Measurements from ENCODE around the gene RAPGEF3. TPM values are rescaled to one million over a fixed set of nuclear protein-coding genes. Genes with fewer than 3 reads are reported as not detected.

The RAPGEF3 gene
- total RNA-seq (1.0 and 2.6 TPM in 2 replicates), polyA plus RNA-seq (1.6 and 2.1 TPM in 2 replicates)

DNA sequence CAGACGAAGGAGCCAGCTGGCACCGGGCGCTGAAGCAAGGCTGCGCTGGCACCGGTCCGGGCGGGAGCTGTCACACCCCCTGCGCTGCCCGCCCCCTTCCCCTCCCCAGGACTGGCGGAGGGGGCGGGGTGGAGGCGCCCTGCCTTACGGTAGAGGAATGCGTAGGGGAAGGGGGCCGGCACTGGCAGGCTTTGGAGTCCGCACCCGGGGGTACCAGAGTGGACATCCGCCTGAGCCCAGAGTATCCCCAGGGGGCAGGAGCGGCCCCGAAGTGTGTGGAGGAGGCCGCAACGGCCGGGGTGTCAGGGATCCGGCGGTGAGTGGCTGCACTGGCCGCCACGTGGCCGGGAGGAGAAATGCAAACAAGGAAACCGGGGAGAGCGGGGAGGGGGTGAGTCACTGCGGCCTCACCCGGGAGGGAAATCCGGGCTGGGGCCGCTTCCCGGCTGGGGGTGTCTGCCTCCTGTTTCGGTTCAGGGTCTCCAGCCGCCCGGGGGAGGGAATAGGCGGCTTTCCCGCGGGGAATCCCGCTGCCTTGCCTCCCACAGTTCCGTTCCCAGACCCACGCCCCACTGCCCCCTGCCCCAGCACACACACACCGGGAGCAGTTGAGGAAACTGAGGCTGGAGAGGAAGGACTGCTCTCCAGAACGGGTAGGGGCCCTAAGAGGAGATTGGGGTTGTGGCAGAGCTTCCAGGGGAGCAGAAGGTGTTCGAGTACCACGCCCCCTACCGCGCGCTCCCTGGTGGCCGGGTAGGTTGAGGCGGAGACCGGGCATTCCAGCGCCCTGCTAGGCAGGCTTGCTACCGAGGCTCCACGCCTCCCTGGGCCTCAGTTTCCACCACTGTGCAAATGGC lies at the start of gene RAPGEF3:
RAPGEF3 (minus strand) TSS at position 47 of the 857 bp plus-strand sequence. CDS start 324 bp downstream, outside the sequence.
- peak within 1 kb of the TSS; percentile 98 for H3K4me2 ChIP-seq
- H3K36me3 ChIP-seq (replicated peaks; ENCODE audit: insufficient read depth, low read depth), result no peaks in the 10 kb centered on the region
- TF ChIP-seq, protein P1, sequence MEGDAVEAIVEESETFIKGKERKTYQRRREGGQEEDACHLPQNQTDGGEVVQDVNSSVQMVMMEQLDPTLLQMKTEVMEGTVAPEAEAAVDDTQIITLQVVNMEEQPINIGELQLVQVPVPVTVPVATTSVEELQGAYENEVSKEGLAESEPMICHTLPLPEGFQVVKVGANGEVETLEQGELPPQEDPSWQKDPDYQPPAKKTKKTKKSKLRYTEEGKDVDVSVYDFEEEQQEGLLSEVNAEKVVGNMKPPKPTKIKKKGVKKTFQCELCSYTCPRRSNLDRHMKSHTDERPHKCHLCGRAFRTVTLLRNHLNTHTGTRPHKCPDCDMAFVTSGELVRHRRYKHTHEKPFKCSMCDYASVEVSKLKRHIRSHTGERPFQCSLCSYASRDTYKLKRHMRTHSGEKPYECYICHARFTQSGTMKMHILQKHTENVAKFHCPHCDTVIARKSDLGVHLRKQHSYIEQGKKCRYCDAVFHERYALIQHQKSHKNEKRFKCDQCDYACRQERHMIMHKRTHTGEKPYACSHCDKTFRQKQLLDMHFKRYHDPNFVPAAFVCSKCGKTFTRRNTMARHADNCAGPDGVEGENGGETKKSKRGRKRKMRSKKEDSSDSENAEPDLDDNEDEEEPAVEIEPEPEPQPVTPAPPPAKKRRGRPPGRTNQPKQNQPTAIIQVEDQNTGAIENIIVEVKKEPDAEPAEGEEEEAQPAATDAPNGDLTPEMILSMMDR (IDR thresholded peaks at IDR 0.05; ENCODE audit: poor library complexity), result peak; percentile 51
- TF ChIP-seq EZH2 (IDR thresholded peaks at IDR 0.05; ENCODE audit: borderline replicate concordance), result no peak
- peak within 1 kb of the TSS; percentile 99 for H2AFZ ChIP-seq
- H3K79me2 ChIP-seq, result no peaks in the 10 kb centered on the region
- no peaks in the 10 kb centered on the region for H4K20me1 ChIP-seq (ENCODE audit: insufficient read depth, poor library complexity, severe bottlenecking)
- DNase-seq (ENCODE audit: low spot score), result peak; percentile 90
- H3K4me3 ChIP-seq, result peak within 1 kb of the TSS; percentile 60
- 6% methylated on average over 21 of the region's 57 CpGs for WGBS (ENCODE audit: low lambda C conversion rate, missing lambda C conversion rate)
- H3K9me3 ChIP-seq (ENCODE audit: low read depth), result no peaks in the 10 kb centered on the region
- no peaks in the 10 kb centered on the region for H3K9me2 ChIP-seq (replicated peaks; ENCODE audit: insufficient read depth)
- no peaks in the 10 kb centered on the region for H3K27me3 ChIP-seq
- peaks cover 18% of the 10 kb centered on the region for H3K4me1 ChIP-seq (ENCODE audit: insufficient read depth)
- peak within 1 kb of the TSS; percentile 53 for H3K27ac ChIP-seq

GRCh38 chr12:47808050-47808449 lies 49.4 kb upstream of the RAPGEF3 start:
- Histone ChIP-seq H3K4me2 (peak overlapping the region; percentile 15), H3K9me3 (ENCODE audit: low read depth) (no peaks in the 10 kb centered on the region), H3K36me3 (replicated peaks; ENCODE audit: insufficient read depth, low read depth) (no peaks in the 10 kb centered on the region), H3K4me3 (no peak overlapping the region), H3K27ac (peak overlapping the region; percentile 62), H3K9me2 (replicated peaks; ENCODE audit: insufficient read depth) (no peaks in the 10 kb centered on the region), H4K20me1 (ENCODE audit: insufficient read depth, poor library complexity, severe bottlenecking) (peaks cover 45% of the 10 kb centered on the region), H2AFZ (no peak overlapping the region), H3K4me1 (ENCODE audit: insufficient read depth) (peaks cover 56% of the 10 kb centered on the region), H3K79me2 (peaks cover 95% of the 10 kb centered on the region), H3K27me3 (no peaks in the 10 kb centered on the region)
- DNase-seq (ENCODE audit: low spot score), result peak; percentile 49
- 38% methylated on average over 9 of the region's 9 CpGs for WGBS (ENCODE audit: low lambda C conversion rate, missing lambda C conversion rate)
- no peak for TF ChIP-seq EZH2phosphoT487 (IDR thresholded peaks at IDR 0.05; ENCODE audit: low read depth, severe bottlenecking, unreplicated experiment)
- TF ChIP-seq, protein P1 (IDR thresholded peaks at IDR 0.05; ENCODE audit: poor library complexity), result no peak
- no peak for TF ChIP-seq EZH2 (IDR thresholded peaks at IDR 0.05; ENCODE audit: borderline replicate concordance)

- no peaks in the 10 kb centered on the region for H3K9me2 ChIP-seq (replicated peaks; ENCODE audit: insufficient read depth)
- no peaks in the 10 kb centered on the region for H3K9me3 ChIP-seq (ENCODE audit: low read depth)
- H3K4me1 ChIP-seq (ENCODE audit: insufficient read depth), result peaks cover 52% of the 10 kb centered on the region
- H3K79me2 ChIP-seq, result peaks cover 100% of the 10 kb centered on the region
- H3K4me2 ChIP-seq, result no peak overlapping the region
- peak overlapping the region; percentile 62 for H3K27ac ChIP-seq
- no peaks in the 10 kb centered on the region for H3K36me3 ChIP-seq (replicated peaks; ENCODE audit: insufficient read depth, low read depth)
- H3K27me3 ChIP-seq, result no peaks in the 10 kb centered on the region
- H2AFZ ChIP-seq, result no peak overlapping the region
- WGBS (ENCODE audit: low lambda C conversion rate, missing lambda C conversion rate), result 69% methylated on average over 5 of the region's 5 CpGs
- peaks cover 51% of the 10 kb centered on the region for H4K20me1 ChIP-seq (ENCODE audit: insufficient read depth, poor library complexity, severe bottlenecking)
- no peak overlapping the region for H3K4me3 ChIP-seq
- DNase-seq (ENCODE audit: low spot score), result no peak
- TF ChIP-seq EZH2phosphoT487 (IDR thresholded peaks at IDR 0.05; ENCODE audit: low read depth, severe bottlenecking, unreplicated experiment), result no peak
- TF ChIP-seq, protein P1 (IDR thresholded peaks at IDR 0.05; ENCODE audit: poor library complexity), result no peak
- TF ChIP-seq EZH2 (IDR thresholded peaks at IDR 0.05; ENCODE audit: borderline replicate concordance), result no peak
These were observed 48.7 kb upstream of the RAPGEF3 start for GRCh38 chr12:47807338-47807737.
